Neutrophil (primary cell): ENCODE data around the gene KIFC3.

Experiments used
- H3K27ac ChIP-seq: fragments of 200-600 bp; sonication (generic); 2 replicates; pipeline ENCODE4 v1.5.1; 2016; ENCODE audit warnings: mild to moderate bottlenecking, moderate library complexity
- H3K27me3 ChIP-seq: fragments of 200-600 bp; sonication (generic); 2 replicates; pipeline ENCODE4 v1.6.0; 2016; ENCODE audit warnings: mild to moderate bottlenecking
- H3K36me3 ChIP-seq: fragments of 200-600 bp; sonication (generic); 2 replicates; pipeline ENCODE4 v1.5.1; 2017
- H3K4me1 ChIP-seq, 2 experiments: fragments of 200-600 bp in 1 of 2; sonication (generic) in 1 of 2; 1 replicate in 1 of 2; 2 replicates in 1 of 2; pipeline versions ENCODE4 v1.5.1 to v1.6.1; 2013 to 2016; ENCODE audit warnings: low read depth in 1 of 2, low read length in 1 of 2, mild to moderate bottlenecking in 1 of 2, moderate library complexity in 1 of 2; ENCODE audit not compliant: control insufficient read depth in 1 of 2, insufficient read depth in 1 of 2
- H3K4me3 ChIP-seq, 2 experiments: fragments of 200-600 bp in 1 of 2; sonication (generic) in 1 of 2; 1 replicate in 1 of 2; 2 replicates in 1 of 2; pipeline ENCODE4 v1.5.1; 2013 to 2016; ENCODE audit warnings: low read depth in 1 of 2, low read length in 1 of 2, mild to moderate bottlenecking in 1 of 2, moderate library complexity in 1 of 2
- H3K9me3 ChIP-seq: fragments of 200-600 bp; sonication (generic); 2 replicates; pipeline ENCODE4 v1.5.1; 2016
- CTCF ChIP-seq: fragments of 200-600 bp; sonication (generic); IDR thresholded peaks from 2 replicates; pipeline ENCODE4 v1.5.1; 2016; ENCODE audit warnings: antibody characterized with exemption

Gene KIFC3

GRCh38 chr16:57725151-57725550, 77.1 kb downstream of the KIFC3 start:
- H3K27ac ChIP-seq: no peak overlapping the region
- no peaks in the 10 kb centered on the region for H3K9me3 ChIP-seq
- no peaks in the 10 kb centered on the region for H3K27me3 ChIP-seq
- TF ChIP-seq CTCF: no peak
- H3K4me3 ChIP-seq: no peak overlapping the region
- no peaks in the 10 kb centered on the region for H3K4me1 ChIP-seq
- H3K36me3 ChIP-seq: no peaks in the 10 kb centered on the region

- TF ChIP-seq CTCF: no peak
- H3K4me1 ChIP-seq: no peaks in the 10 kb centered on the region
- no peak overlapping the region for H3K27ac ChIP-seq
- H3K27me3 ChIP-seq: no peaks in the 10 kb centered on the region
- no peak overlapping the region for H3K4me3 ChIP-seq
- H3K36me3 ChIP-seq: no peaks in the 10 kb centered on the region
- H3K9me3 ChIP-seq: no peaks in the 10 kb centered on the region
Measured at GRCh38 chr16:57724531-57724930, 77.8 kb downstream of the KIFC3 start.

- no peaks in the 10 kb centered on the region for H3K36me3 ChIP-seq
- no peaks in the 10 kb centered on the region for H3K4me1 ChIP-seq
- H3K27ac ChIP-seq: no peak overlapping the region
- H3K9me3 ChIP-seq: no peaks in the 10 kb centered on the region
- TF ChIP-seq CTCF: no peak
- H3K27me3 ChIP-seq: no peaks in the 10 kb centered on the region
- H3K4me3 ChIP-seq: no peak overlapping the region
Measured at GRCh38 chr16:57723170-57723569, 79.1 kb downstream of the KIFC3 start.

- no peak for TF ChIP-seq CTCF
- Histone ChIP-seq H3K36me3 (no peaks in the 10 kb centered on the region), H3K9me3 (no peaks in the 10 kb centered on the region), H3K27ac (no peak overlapping the region), H3K27me3 (no peaks in the 10 kb centered on the region), H3K4me1 (no peaks in the 10 kb centered on the region), H3K4me3 (no peak overlapping the region)
Measured at GRCh38 chr16:57722651-57723050, 79.6 kb downstream of the KIFC3 start.

GRCh38 chr16:57722210-57722499, 80.1 kb downstream of the KIFC3 start:
- H3K4me1 ChIP-seq: no peaks in the 10 kb centered on the region
- no peaks in the 10 kb centered on the region for H3K36me3 ChIP-seq
- H3K27me3 ChIP-seq: no peaks in the 10 kb centered on the region
- no peak for TF ChIP-seq CTCF
- H3K9me3 ChIP-seq: no peaks in the 10 kb centered on the region
- H3K27ac ChIP-seq: no peak overlapping the region
- no peak overlapping the region for H3K4me3 ChIP-seq
